ENCODE results near the gene CACNA2D2.
A peak's percentile ranks its signal among the peaks of the same experiment; 100 is the strongest.

The CACNA2D2 gene

GRCh38 chr3:50388720-50389413 lies 114.6 kb downstream of the CACNA2D2 start:
- no peak overlapping the region for H3K4me3 ChIP-seq (ENCODE audit: low read length)
- no peak for TF ChIP-seq CTCF (conservative IDR thresholded peaks at IDR 0.05; ENCODE audit: low read depth, low read length)
- DNase-seq (ENCODE audit: low read depth) = peak; percentile 16

- TF ChIP-seq CTCF (conservative IDR thresholded peaks at IDR 0.05; ENCODE audit: low read depth, low read length) = peak; percentile 53
- no peak for DNase-seq (ENCODE audit: low read depth)
- H3K4me3 ChIP-seq (ENCODE audit: low read length) = no peak overlapping the region
These were observed 115.3 kb downstream of the CACNA2D2 start for GRCh38 chr3:50388016-50388719.

GRCh38 chr3:50385754-50386153 lies 117.7 kb downstream of the CACNA2D2 start:
- no peak overlapping the region for H3K4me3 ChIP-seq (ENCODE audit: low read length)
- no peak for TF ChIP-seq CTCF (conservative IDR thresholded peaks at IDR 0.05; ENCODE audit: low read depth, low read length)
- DNase-seq (ENCODE audit: low read depth) = no peak

GRCh38 chr3:50383750-50384149 lies 119.7 kb downstream of the CACNA2D2 start:
- no peak overlapping the region for H3K4me3 ChIP-seq (ENCODE audit: low read length)
- DNase-seq (ENCODE audit: low read depth) = no peak
- no peak for TF ChIP-seq CTCF (conservative IDR thresholded peaks at IDR 0.05; ENCODE audit: low read depth, low read length)

GRCh38 chr3:50382722-50383121 lies 120.7 kb downstream of the CACNA2D2 start:
- no peak for TF ChIP-seq CTCF (conservative IDR thresholded peaks at IDR 0.05; ENCODE audit: low read depth, low read length)
- DNase-seq (ENCODE audit: low read depth) = no peak
- no peak overlapping the region for H3K4me3 ChIP-seq (ENCODE audit: low read length)

GRCh38 chr3:50381383-50381782 lies 122.1 kb downstream of the CACNA2D2 start:
- DNase-seq (ENCODE audit: low read depth) = no peak
- TF ChIP-seq CTCF (conservative IDR thresholded peaks at IDR 0.05; ENCODE audit: low read depth, low read length) = no peak
- H3K4me3 ChIP-seq (ENCODE audit: low read length) = no peak overlapping the region

Measured in retinal pigment epithelial cell (primary cell).